ENCODE measurements around the gene REX1BD. TPM values are rescaled to one million over a fixed set of nuclear protein-coding genes. Genes with fewer than 3 reads are reported as not detected.

Gene REX1BD
- total RNA-seq, 1 experiment from 2014 or later, result 97.1 TPM

GRCh38 chr19:18543814-18544475 is 44.7 kb upstream of the REX1BD start:
- H3K4me1 ChIP-seq (ENCODE audit: control insufficient read depth in 1 of 2, insufficient read depth in 2 of 2, low read length in 2 of 2), result peaks cover 8 to 18% of the 10 kb centered on the region in 2 experiments
- peaks cover 17% of the 10 kb centered on the region for H3K79me2 ChIP-seq (ENCODE audit: insufficient read depth, low read length)
- ATAC-seq (peak; percentile 89), DNase-seq (ENCODE audit: low read depth, low spot score) (peak; percentile 76)
- POLR2A ChIA-PET, result interaction anchor here (0.7 to 2.1 kb wide), 3 partner anchors 10 to 42 kb away, joined by 3 to 10 read pairs (median 4); partner anchors contain the start of gene KXD1
- H2AFZ ChIP-seq (ENCODE audit: low read depth, low read length, poor library complexity, severe bottlenecking), result no peak overlapping the region
- peak overlapping the region; percentile 56 to 60 for H3K4me3 ChIP-seq (replicated peaks in 1 of 2; ENCODE audit: low read depth in 1 of 2, low read length in 2 of 2)
- H3K9me2 ChIP-seq (ENCODE audit: insufficient read depth), result no peaks in the 10 kb centered on the region
- peaks cover 14 to 19% of the 10 kb centered on the region in 2 experiments; a peak in 3 of 4 replicates for H3K36me3 ChIP-seq (ENCODE audit: control insufficient read depth in 1 of 2, insufficient read depth in 2 of 2, low read length in 2 of 2)
- intact Hi-C loops (cut with micrococcal nuclease), result no loop called here
- peak; percentile 67 for TF ChIP-seq RAD21 (IDR thresholded peaks at IDR 0.05; ENCODE audit: low read depth)
- TF ChIP-seq POLR2AphosphoS5 (IDR thresholded peaks at IDR 0.05; ENCODE audit: low read depth, low read length), result peak; percentile 65; the same call in 1 of the 2 replicates
- TF ChIP-seq CBX3 (IDR thresholded peaks at IDR 0.05; ENCODE audit: low read depth), result no peak
- no peak; the same call in 1 of the 2 replicates for TF ChIP-seq SP1 (IDR thresholded peaks at IDR 0.05; ENCODE audit: low read depth)
- TF ChIP-seq, protein P1, sequence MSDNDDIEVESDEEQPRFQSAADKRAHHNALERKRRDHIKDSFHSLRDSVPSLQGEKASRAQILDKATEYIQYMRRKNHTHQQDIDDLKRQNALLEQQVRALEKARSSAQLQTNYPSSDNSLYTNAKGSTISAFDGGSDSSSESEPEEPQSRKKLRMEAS (IDR thresholded peaks at IDR 0.05), result peak; percentile 37; the same call in 1 of the 2 replicates
- TF ChIP-seq ZNF274 (IDR thresholded peaks at IDR 0.05; ENCODE audit: low read depth, low read length), result no peak
- TF ChIP-seq TCF7L2 (IDR thresholded peaks at IDR 0.05; ENCODE audit: borderline replicate concordance, extremely low read depth, insufficient read depth, insufficient read length), result no peak
- TF ChIP-seq, protein P2, sequence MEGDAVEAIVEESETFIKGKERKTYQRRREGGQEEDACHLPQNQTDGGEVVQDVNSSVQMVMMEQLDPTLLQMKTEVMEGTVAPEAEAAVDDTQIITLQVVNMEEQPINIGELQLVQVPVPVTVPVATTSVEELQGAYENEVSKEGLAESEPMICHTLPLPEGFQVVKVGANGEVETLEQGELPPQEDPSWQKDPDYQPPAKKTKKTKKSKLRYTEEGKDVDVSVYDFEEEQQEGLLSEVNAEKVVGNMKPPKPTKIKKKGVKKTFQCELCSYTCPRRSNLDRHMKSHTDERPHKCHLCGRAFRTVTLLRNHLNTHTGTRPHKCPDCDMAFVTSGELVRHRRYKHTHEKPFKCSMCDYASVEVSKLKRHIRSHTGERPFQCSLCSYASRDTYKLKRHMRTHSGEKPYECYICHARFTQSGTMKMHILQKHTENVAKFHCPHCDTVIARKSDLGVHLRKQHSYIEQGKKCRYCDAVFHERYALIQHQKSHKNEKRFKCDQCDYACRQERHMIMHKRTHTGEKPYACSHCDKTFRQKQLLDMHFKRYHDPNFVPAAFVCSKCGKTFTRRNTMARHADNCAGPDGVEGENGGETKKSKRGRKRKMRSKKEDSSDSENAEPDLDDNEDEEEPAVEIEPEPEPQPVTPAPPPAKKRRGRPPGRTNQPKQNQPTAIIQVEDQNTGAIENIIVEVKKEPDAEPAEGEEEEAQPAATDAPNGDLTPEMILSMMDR (IDR thresholded peaks at IDR 0.05 in 2 of 3, conservative IDR thresholded peaks at IDR 0.05 in 1 of 3; ENCODE audit: borderline replicate concordance in 1 of 3, insufficient read depth in 1 of 3, low read depth in 2 of 3, low read length in 2 of 3), result peak in 2 of 3 experiments; percentile 20 to 30; a peak in 3 of 6 replicates
- TF ChIP-seq SRF (IDR thresholded peaks at IDR 0.05; ENCODE audit: low read depth), result no peak
- peak; percentile 47 for TF ChIP-seq YY1 (IDR thresholded peaks at IDR 0.05; ENCODE audit: extremely low read depth, insufficient replicate concordance, low read depth, low read length)
- no peak for TF ChIP-seq POLR2A (IDR thresholded peaks at IDR 0.05; ENCODE audit: borderline replicate concordance, extremely low read depth, insufficient read depth, insufficient read length)
- TF ChIP-seq, protein P3, sequence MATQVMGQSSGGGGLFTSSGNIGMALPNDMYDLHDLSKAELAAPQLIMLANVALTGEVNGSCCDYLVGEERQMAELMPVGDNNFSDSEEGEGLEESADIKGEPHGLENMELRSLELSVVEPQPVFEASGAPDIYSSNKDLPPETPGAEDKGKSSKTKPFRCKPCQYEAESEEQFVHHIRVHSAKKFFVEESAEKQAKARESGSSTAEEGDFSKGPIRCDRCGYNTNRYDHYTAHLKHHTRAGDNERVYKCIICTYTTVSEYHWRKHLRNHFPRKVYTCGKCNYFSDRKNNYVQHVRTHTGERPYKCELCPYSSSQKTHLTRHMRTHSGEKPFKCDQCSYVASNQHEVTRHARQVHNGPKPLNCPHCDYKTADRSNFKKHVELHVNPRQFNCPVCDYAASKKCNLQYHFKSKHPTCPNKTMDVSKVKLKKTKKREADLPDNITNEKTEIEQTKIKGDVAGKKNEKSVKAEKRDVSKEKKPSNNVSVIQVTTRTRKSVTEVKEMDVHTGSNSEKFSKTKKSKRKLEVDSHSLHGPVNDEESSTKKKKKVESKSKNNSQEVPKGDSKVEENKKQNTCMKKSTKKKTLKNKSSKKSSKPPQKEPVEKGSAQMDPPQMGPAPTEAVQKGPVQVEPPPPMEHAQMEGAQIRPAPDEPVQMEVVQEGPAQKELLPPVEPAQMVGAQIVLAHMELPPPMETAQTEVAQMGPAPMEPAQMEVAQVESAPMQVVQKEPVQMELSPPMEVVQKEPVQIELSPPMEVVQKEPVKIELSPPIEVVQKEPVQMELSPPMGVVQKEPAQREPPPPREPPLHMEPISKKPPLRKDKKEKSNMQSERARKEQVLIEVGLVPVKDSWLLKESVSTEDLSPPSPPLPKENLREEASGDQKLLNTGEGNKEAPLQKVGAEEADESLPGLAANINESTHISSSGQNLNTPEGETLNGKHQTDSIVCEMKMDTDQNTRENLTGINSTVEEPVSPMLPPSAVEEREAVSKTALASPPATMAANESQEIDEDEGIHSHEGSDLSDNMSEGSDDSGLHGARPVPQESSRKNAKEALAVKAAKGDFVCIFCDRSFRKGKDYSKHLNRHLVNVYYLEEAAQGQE (IDR thresholded peaks at IDR 0.05; ENCODE audit: low read depth), result no peak
- RAD21 ChIA-PET (ENCODE audit: low non-redundant PET in 1 of 2, low total read pairs in 2 of 2, uncharacterized antibody in 2 of 2, unreplicated experiment in 2 of 2), result no interaction called here
- CTCF ChIA-PET, result no interaction called here
- no peaks in the 10 kb centered on the region for H4K20me1 ChIP-seq (ENCODE audit: insufficient read depth)
- no peaks in the 10 kb centered on the region for H3K9me3 ChIP-seq (ENCODE audit: control insufficient read depth in 1 of 2, insufficient read depth in 1 of 2, low read depth in 1 of 2, low read length in 2 of 2)
- BruUV-seq (replicated peaks), result no TSS peak
- no peaks in the 10 kb centered on the region for H3K27me3 ChIP-seq (ENCODE audit: insufficient read depth, low read length)
- peak overlapping the region; percentile 48 for H3K27ac ChIP-seq (ENCODE audit: low read depth, low read length)
- peak overlapping the region; percentile 58; the same call in 1 of the 2 replicates for H3K9ac ChIP-seq (ENCODE audit: low read length)
- H3K4me2 ChIP-seq (ENCODE audit: low read length), result peak overlapping the region; percentile 79

Measured in HCT116 (cell line).